ENCODE measurements around the gene SEMA5B.

DNA sequence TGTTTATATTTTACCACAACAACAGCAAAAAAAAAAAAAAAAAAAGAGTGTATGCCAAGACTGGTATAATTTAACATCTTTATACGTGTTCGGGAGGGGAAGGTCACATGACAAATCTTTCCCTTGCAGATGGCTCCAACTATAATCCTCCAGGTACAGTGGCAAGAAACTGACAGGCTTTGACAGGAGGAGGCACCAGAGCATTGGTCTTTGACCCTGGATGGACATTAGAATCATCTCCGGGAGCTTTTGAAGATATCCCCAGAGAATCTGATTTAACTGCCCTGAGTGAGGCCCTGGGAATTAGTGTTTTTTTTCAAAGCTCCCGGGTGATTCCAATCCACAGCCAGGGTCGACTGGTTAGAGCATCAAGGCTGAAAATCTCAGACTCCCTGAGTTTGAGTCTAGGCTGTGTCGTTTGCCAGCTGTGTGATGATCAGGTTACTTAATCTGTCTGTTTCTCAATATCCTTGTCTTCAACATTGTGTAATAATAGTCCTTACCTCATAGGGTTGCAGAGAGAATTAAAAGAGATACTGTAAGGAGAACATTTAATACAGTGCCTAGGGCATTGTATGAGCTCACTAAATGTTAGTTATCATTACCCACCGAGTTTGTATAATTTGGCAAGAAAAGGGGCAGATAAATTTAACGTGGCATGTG is 8.9 kb upstream of the SEMA5B start:
- TF ChIP-seq, protein P1, sequence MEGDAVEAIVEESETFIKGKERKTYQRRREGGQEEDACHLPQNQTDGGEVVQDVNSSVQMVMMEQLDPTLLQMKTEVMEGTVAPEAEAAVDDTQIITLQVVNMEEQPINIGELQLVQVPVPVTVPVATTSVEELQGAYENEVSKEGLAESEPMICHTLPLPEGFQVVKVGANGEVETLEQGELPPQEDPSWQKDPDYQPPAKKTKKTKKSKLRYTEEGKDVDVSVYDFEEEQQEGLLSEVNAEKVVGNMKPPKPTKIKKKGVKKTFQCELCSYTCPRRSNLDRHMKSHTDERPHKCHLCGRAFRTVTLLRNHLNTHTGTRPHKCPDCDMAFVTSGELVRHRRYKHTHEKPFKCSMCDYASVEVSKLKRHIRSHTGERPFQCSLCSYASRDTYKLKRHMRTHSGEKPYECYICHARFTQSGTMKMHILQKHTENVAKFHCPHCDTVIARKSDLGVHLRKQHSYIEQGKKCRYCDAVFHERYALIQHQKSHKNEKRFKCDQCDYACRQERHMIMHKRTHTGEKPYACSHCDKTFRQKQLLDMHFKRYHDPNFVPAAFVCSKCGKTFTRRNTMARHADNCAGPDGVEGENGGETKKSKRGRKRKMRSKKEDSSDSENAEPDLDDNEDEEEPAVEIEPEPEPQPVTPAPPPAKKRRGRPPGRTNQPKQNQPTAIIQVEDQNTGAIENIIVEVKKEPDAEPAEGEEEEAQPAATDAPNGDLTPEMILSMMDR (IDR thresholded peaks at IDR 0.05; ENCODE audit: insufficient read depth, low read length, poor library complexity, severe bottlenecking): no peak
- no peak for TF ChIP-seq EZH2phosphoT487 (conservative IDR thresholded peaks at IDR 0.05; ENCODE audit: low read length)
